GM12875 (cell line): ENCODE results near the gene GPR87.

Source experiments
- H3K4me3 ChIP-seq: one replicate; pipeline ENCODE4 v1.5.1; 2011; ENCODE audit warnings: low read depth, low read length, control low read depth
- CTCF ChIP-seq: IDR thresholded peaks from 2 replicates; pipeline ENCODE4 v1.5.1; 2011; ENCODE audit warnings: low read depth, mild to moderate bottlenecking, control low read depth, inconsistent platforms, low read length, moderate library complexity, borderline replicate concordance; ENCODE audit not compliant: insufficient read depth

GPR87 gene

GRCh38 chr3:151267066-151267465 is 49.6 kb downstream of the GPR87 start:
- no peak overlapping the region for H3K4me3 ChIP-seq
- TF ChIP-seq CTCF: no peak

GRCh38 chr3:151265866-151266265 is 50.8 kb downstream of the GPR87 start:
- TF ChIP-seq CTCF: no peak
- no peak overlapping the region for H3K4me3 ChIP-seq

GRCh38 chr3:151265166-151265565 is 51.5 kb downstream of the GPR87 start:
- H3K4me3 ChIP-seq: no peak overlapping the region
- no peak for TF ChIP-seq CTCF

GRCh38 chr3:151264605-151265004 is 52.0 kb downstream of the GPR87 start:
- no peak overlapping the region for H3K4me3 ChIP-seq
- no peak for TF ChIP-seq CTCF

- H3K4me3 ChIP-seq: no peak overlapping the region
- TF ChIP-seq CTCF: no peak
Observed at GRCh38 chr3:151262871-151263525, 53.6 kb downstream of the GPR87 start.

GRCh38 chr3:151259664-151260063 is 57.0 kb downstream of the GPR87 start:
- H3K4me3 ChIP-seq: no peak overlapping the region
- no peak for TF ChIP-seq CTCF

- TF ChIP-seq CTCF: no peak
- H3K4me3 ChIP-seq: no peak overlapping the region
Observed at GRCh38 chr3:151256749-151257148, 59.9 kb downstream of the GPR87 start.
